A549 treated with DMSO at 1 μM for 4 hours (cell line): Measurements from ENCODE around the gene PCDHGB3. TPM values are rescaled to one million over a fixed set of nuclear protein-coding genes. Genes with fewer than 3 reads are reported as not detected.

Experiments used
- total RNA-seq: library from RNA; stranded (reverse); fragments of 200-300 nt; extraction: Qiagen RNA extraction; gene quantifications from 5 replicates; pipeline ENCODE4 v1.2.3, GENCODE V29; 2022; ENCODE audit warnings: low read depth

PCDHGB3 gene
- total RNA-seq, 1 experiment from 2014 or later, result 0.27 TPM

GRCh38 chr5:141407790-141408505 lies 37.9 kb downstream of the PCDHGB3 start, which contains the start of gene PCDHGB6:
Gene PCDHGB6 (plus strand): TSS chr5:141408021. CDS start chr5:141408203, 182 bp downstream.

DNA sequence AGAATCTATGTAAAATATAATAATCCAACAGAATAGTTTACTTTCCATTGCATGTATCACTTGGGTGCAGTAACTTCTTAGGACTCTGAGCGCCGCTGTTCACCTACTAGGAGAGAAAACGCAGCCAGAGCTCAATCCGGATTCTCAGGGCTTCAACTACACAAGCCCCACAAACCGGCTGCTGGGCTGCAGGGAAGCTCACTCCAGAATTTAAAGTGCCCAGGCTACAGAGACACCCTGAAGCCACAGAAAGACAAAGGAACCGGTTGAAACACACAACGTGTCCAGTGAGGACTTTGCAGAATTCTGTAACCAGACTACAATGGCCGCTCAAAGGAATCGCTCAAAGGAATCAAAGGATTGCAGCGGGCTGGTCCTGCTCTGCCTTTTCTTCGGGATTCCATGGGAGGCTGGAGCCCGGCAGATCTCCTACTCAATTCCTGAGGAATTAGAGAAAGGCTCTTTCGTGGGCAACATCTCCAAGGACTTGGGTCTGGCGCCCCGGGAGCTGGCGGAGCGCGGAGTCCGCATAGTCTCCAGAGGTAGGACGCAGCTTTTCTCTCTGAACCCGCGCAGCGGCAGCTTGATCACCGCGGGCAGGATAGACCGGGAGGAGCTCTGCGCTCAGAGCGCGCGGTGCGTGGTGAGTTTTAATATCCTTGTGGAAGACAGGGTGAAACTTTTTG lies 43.0 kb downstream of the PCDHGB3 start, which contains the start of gene PCDHGA10:
TSS of gene PCDHGA10 (plus strand) at position 134 of the 686 bp plus-strand sequence. CDS start at position 323, 189 bp downstream.

GRCh38 chr5:141417494-141418172 lies 47.6 kb downstream of the PCDHGB3 start, which contains the start of gene PCDHGB7:
Gene PCDHGB7 (plus strand): TSS chr5:141417677. CDS start chr5:141417860, 183 bp downstream.

DNA sequence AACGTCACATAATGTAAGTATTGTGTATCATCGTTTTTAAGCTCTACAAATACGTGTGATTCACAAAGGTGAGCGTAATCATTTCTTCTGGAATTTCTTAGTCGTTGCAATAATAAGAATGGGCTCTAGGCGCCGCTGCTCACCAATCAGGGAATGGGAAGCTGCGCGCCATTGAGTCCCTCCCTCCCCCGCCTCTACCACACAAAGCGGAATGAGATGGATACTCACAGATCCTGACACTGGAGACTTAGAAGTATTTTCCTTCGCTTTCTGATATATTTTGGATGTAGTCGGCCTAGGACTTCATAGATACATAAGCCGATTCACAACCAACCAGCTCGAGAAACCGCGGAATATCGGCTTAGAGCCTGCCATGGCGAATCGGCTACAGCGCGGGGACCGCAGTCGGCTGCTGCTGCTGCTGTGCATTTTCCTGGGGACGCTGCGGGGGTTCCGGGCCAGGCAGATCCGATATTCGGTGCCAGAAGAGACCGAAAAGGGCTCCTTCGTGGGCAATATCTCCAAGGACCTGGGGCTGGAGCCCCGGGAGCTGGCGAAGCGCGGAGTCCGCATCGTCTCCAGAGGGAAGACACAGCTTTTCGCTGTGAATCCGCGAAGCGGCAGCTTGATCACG lies 50.9 kb downstream of the PCDHGB3 start, which contains the start of gene PCDHGA11:
TSS of gene PCDHGA11 (plus strand) at position 197 of the 634 bp plus-strand sequence. CDS start at position 374, 177 bp downstream.

Other genes with a start within 250 kb of the PCDHGB3 start
- gene PCDHB4, start 248.4 kb upstream of the PCDHGB3 start, total RNA-seq, result 0.03 to 0.17 TPM (median 0.05 TPM) in 5 replicates
- 1.2 to 1.9 TPM (median 1.4 TPM) in 5 replicates for gene PCDHB5, start 235.0 kb upstream of the PCDHGB3 start, total RNA-seq
- gene PCDHB6, start 220.2 kb upstream of the PCDHGB3 start, total RNA-seq, result 0.85 to 1.3 TPM (median 1.1 TPM) in 5 replicates
- gene PCDHB7, start 197.6 kb upstream of the PCDHGB3 start, total RNA-seq, result not detected in 5 replicates
- gene PCDHB8, start 192.5 kb upstream of the PCDHGB3 start, total RNA-seq, result 0.24 to 0.35 TPM (median 0.29 TPM) in 5 replicates
- gene PCDHB16, start 187.9 kb upstream of the PCDHGB3 start, total RNA-seq, result 0.04 to 0.19 TPM (median 0.06 TPM) in 5 replicates
- gene PCDHB9, start 183.1 kb upstream of the PCDHGB3 start, total RNA-seq, result 0.05 to 0.12 TPM in 2 of 5 replicates, not detected in the others
- gene PCDHB10, start 177.9 kb upstream of the PCDHGB3 start, total RNA-seq, result 0.04 to 0.06 TPM (median 0.05 TPM) in 3 of 5 replicates, not detected in the others
- gene PCDHB11, start 170.6 kb upstream of the PCDHGB3 start, total RNA-seq, result 0.07 to 0.12 TPM (median 0.11 TPM) in 3 of 5 replicates, not detected in the others
- gene PCDHB12, start 161.5 kb upstream of the PCDHGB3 start, total RNA-seq, result 0.02 TPM in 1 of 5 replicates, not detected in the others
- 0.05 to 0.09 TPM (median 0.06 TPM) in 5 replicates for gene PCDHB13, start 156.3 kb upstream of the PCDHGB3 start, total RNA-seq
- 0.05 to 0.15 TPM (median 0.08 TPM) in 5 replicates for gene PCDHB14, start 146.9 kb upstream of the PCDHGB3 start, total RNA-seq
- gene PCDHB15, start 124.8 kb upstream of the PCDHGB3 start, total RNA-seq, result 0.05 to 0.06 TPM in 2 of 5 replicates, not detected in the others
- gene SLC25A2, start 66.2 kb upstream of the PCDHGB3 start, total RNA-seq, result not detected in 5 replicates
- gene TAF7, start 49.5 kb upstream of the PCDHGB3 start, total RNA-seq, result 67.8 to 84.2 TPM (median 73.3 TPM) in 5 replicates
- 0.37 to 0.48 TPM (median 0.40 TPM) in 5 replicates for gene PCDHGA1, start 39.7 kb upstream of the PCDHGB3 start, total RNA-seq
- gene PCDHGA2, start 31.5 kb upstream of the PCDHGB3 start, total RNA-seq, result 0.66 to 0.87 TPM (median 0.76 TPM) in 5 replicates
- 0.02 to 0.04 TPM (median 0.03 TPM) in 3 of 5 replicates, not detected in the others for gene PCDHGA3, start 26.4 kb upstream of the PCDHGB3 start, total RNA-seq
- 1.6 to 2.1 TPM (median 1.8 TPM) in 5 replicates for gene PCDHGB1, start 20.1 kb upstream of the PCDHGB3 start, total RNA-seq
- 0.09 to 0.17 TPM (median 0.14 TPM) in 5 replicates for gene PCDHGA4, start 15.2 kb upstream of the PCDHGB3 start, total RNA-seq
- 0.09 to 0.20 TPM (median 0.14 TPM) in 4 of 5 replicates, not detected in the other for gene PCDHGB2, start 10.2 kb upstream of the PCDHGB3 start, total RNA-seq
- gene PCDHGA5, start 6.1 kb upstream of the PCDHGB3 start, total RNA-seq, result 0.07 to 0.22 TPM (median 0.18 TPM) in 5 replicates
- 0.19 to 0.39 TPM (median 0.26 TPM) in 5 replicates for gene PCDHGA6, start 3.6 kb downstream of the PCDHGB3 start, total RNA-seq
- gene PCDHGA7, start 12.5 kb downstream of the PCDHGB3 start, total RNA-seq, result 0.84 to 1.3 TPM (median 1.1 TPM) in 5 replicates
- 0.77 to 1.0 TPM (median 0.88 TPM) in 5 replicates for gene PCDHGB4, start 17.5 kb downstream of the PCDHGB3 start, total RNA-seq
- gene PCDHGA8, start 22.4 kb downstream of the PCDHGB3 start, total RNA-seq, result 0.02 to 0.03 TPM (median 0.02 TPM) in 3 of 5 replicates, not detected in the others
- 2.3 to 2.7 TPM (median 2.6 TPM) in 5 replicates for gene PCDHGB5, start 27.7 kb downstream of the PCDHGB3 start, total RNA-seq
- gene PCDHGA9, start 32.5 kb downstream of the PCDHGB3 start, total RNA-seq, result 0.04 to 0.09 TPM (median 0.06 TPM) in 4 of 5 replicates, not detected in the other
- gene PCDHGB6, start 37.8 kb downstream of the PCDHGB3 start, total RNA-seq, result 0.09 to 0.23 TPM (median 0.13 TPM) in 5 replicates
- 0.03 TPM in 1 of 5 replicates, not detected in the others for gene PCDHGA10, start 42.7 kb downstream of the PCDHGB3 start, total RNA-seq
- gene PCDHGB7, start 47.4 kb downstream of the PCDHGB3 start, total RNA-seq, result 0.06 to 0.08 TPM (median 0.06 TPM) in 4 of 5 replicates, not detected in the other
- not detected in 5 replicates for gene PCDHGA11, start 50.8 kb downstream of the PCDHGB3 start, total RNA-seq
- gene PCDHGA12, start 60.3 kb downstream of the PCDHGB3 start, total RNA-seq, result 0.02 to 0.03 TPM in 2 of 5 replicates, not detected in the others
- 5.7 to 7.4 TPM (median 6.8 TPM) in 5 replicates for gene PCDHGC3, start 105.7 kb downstream of the PCDHGB3 start, total RNA-seq
- not detected in 5 replicates for gene PCDHGC4, start 114.8 kb downstream of the PCDHGB3 start, total RNA-seq
- 0.05 TPM in 1 of 5 replicates, not detected in the others for gene PCDHGC5, start 118.8 kb downstream of the PCDHGB3 start, total RNA-seq
- gene DIAPH1, start 248.8 kb downstream of the PCDHGB3 start, total RNA-seq, result 102 to 110 TPM (median 107 TPM) in 5 replicates